ENCODE data around the gene KAT5.
"Not testable (repeated sequence)": the region's sequence is repeated elsewhere in the genome, so short reads cannot be mapped to it uniquely, and the experiment has no call there.

Gene KAT5

GRCh38 chr11:65741185-65741584, 29.1 kb downstream of the KAT5 start:
- H3K9me3 ChIP-seq (ENCODE audit: control insufficient read depth in 5 of 5, low read length in 5 of 5), result no peaks in the 10 kb centered on the region
- H3K4me3 ChIP-seq (ENCODE audit: low read depth in 1 of 5, low read length in 5 of 5), result no peak overlapping the region
- H3K9ac ChIP-seq (ENCODE audit: low read length in 5 of 5), result no peak overlapping the region
- peaks cover 0 to 13% (median 3%) of the 10 kb centered on the region in 5 donors for H3K27me3 ChIP-seq (ENCODE audit: control insufficient read depth in 5 of 5, insufficient read depth in 4 of 5, low read length in 5 of 5)
- H3K27ac ChIP-seq (ENCODE audit: low read depth, low read length), result no peak overlapping the region
- peaks cover 0 to 5% (median 0%) of the 10 kb centered on the region in 5 donors for H3K4me1 ChIP-seq (ENCODE audit: control insufficient read depth in 5 of 5, insufficient read depth in 5 of 5, low read length in 5 of 5)
- no peaks in the 10 kb centered on the region for H3K36me3 ChIP-seq (ENCODE audit: control insufficient read depth in 5 of 5, insufficient read depth in 5 of 5, low read length in 5 of 5)

GRCh38 chr11:65742353-65742752, 30.3 kb downstream of the KAT5 start:
- H3K36me3 ChIP-seq (ENCODE audit: control insufficient read depth in 5 of 5, insufficient read depth in 5 of 5, low read length in 5 of 5), result no peaks in the 10 kb centered on the region
- no peak overlapping the region for H3K27ac ChIP-seq (ENCODE audit: low read depth, low read length)
- H3K27me3 ChIP-seq (ENCODE audit: control insufficient read depth in 5 of 5, insufficient read depth in 4 of 5, low read length in 5 of 5), result peaks cover 0 to 13% (median 3%) of the 10 kb centered on the region in 5 donors
- no peak overlapping the region for H3K4me3 ChIP-seq (ENCODE audit: low read depth in 1 of 5, low read length in 5 of 5)
- H3K9ac ChIP-seq (ENCODE audit: low read length in 5 of 5), result no peak overlapping the region
- H3K4me1 ChIP-seq (ENCODE audit: control insufficient read depth in 5 of 5, insufficient read depth in 5 of 5, low read length in 5 of 5), result peaks cover 0 to 5% (median 0%) of the 10 kb centered on the region in 5 donors
- no peaks in the 10 kb centered on the region for H3K9me3 ChIP-seq (ENCODE audit: control insufficient read depth in 5 of 5, low read length in 5 of 5)

GRCh38 chr11:65743681-65744025, 31.6 kb downstream of the KAT5 start:
- Histone ChIP-seq H3K36me3 (ENCODE audit: control insufficient read depth in 5 of 5, insufficient read depth in 5 of 5, low read length in 5 of 5) (no peaks in the 10 kb centered on the region), H3K4me1 (ENCODE audit: control insufficient read depth in 5 of 5, insufficient read depth in 5 of 5, low read length in 5 of 5) (peaks cover 0 to 5% (median 0%) of the 10 kb centered on the region in 5 donors), H3K4me3 (ENCODE audit: low read depth in 1 of 5, low read length in 5 of 5) (no peak overlapping the region), H3K27me3 (ENCODE audit: control insufficient read depth in 5 of 5, insufficient read depth in 4 of 5, low read length in 5 of 5) (peaks cover 0 to 8% (median 5%) of the 10 kb centered on the region in 5 donors), H3K27ac (ENCODE audit: low read depth, low read length) (no peak overlapping the region), H3K9me3 (ENCODE audit: control insufficient read depth in 5 of 5, low read length in 5 of 5) (no peaks in the 10 kb centered on the region), H3K9ac (ENCODE audit: low read length in 5 of 5) (no peak overlapping the region)

- Histone ChIP-seq H3K36me3 (ENCODE audit: control insufficient read depth in 5 of 5, insufficient read depth in 5 of 5, low read length in 5 of 5) (no peaks in the 10 kb centered on the region), H3K9me3 (ENCODE audit: control insufficient read depth in 5 of 5, low read length in 5 of 5) (no peaks in the 10 kb centered on the region), H3K4me1 (ENCODE audit: control insufficient read depth in 5 of 5, insufficient read depth in 5 of 5, low read length in 5 of 5) (peaks cover 0 to 5% (median 0%) of the 10 kb centered on the region in 5 donors), H3K27me3 (ENCODE audit: control insufficient read depth in 5 of 5, insufficient read depth in 4 of 5, low read length in 5 of 5) (peaks cover 0 to 8% (median 3%) of the 10 kb centered on the region in 5 donors), H3K27ac (ENCODE audit: low read depth, low read length) (no peak overlapping the region), H3K4me3 (ENCODE audit: low read depth in 1 of 5, low read length in 5 of 5) (no peak overlapping the region), H3K9ac (ENCODE audit: low read length in 5 of 5) (no peak overlapping the region)
These were observed 32.1 kb downstream of the KAT5 start for GRCh38 chr11:65744026-65744698.

- Histone ChIP-seq H3K9ac (ENCODE audit: low read length in 5 of 5) (no peak overlapping the region), H3K36me3 (ENCODE audit: control insufficient read depth in 5 of 5, insufficient read depth in 5 of 5, low read length in 5 of 5) (no peaks in the 10 kb centered on the region), H3K4me3 (ENCODE audit: low read depth in 1 of 5, low read length in 5 of 5) (no peak overlapping the region), H3K9me3 (ENCODE audit: control insufficient read depth in 5 of 5, low read length in 5 of 5) (no peaks in the 10 kb centered on the region), H3K4me1 (ENCODE audit: control insufficient read depth in 5 of 5, insufficient read depth in 5 of 5, low read length in 5 of 5) (peaks cover 0 to 5% (median 0%) of the 10 kb centered on the region in 5 donors), H3K27me3 (ENCODE audit: control insufficient read depth in 5 of 5, insufficient read depth in 4 of 5, low read length in 5 of 5) (peaks cover 0 to 8% (median 3%) of the 10 kb centered on the region in 5 donors), H3K27ac (ENCODE audit: low read depth, low read length) (no peak overlapping the region)
These were observed 32.6 kb downstream of the KAT5 start for GRCh38 chr11:65744699-65745042.

- Histone ChIP-seq H3K36me3 (ENCODE audit: control insufficient read depth in 5 of 5, insufficient read depth in 5 of 5, low read length in 5 of 5) (no peaks in the 10 kb centered on the region), H3K27ac (ENCODE audit: low read depth, low read length) (no peak overlapping the region), H3K9me3 (ENCODE audit: control insufficient read depth in 5 of 5, low read length in 5 of 5) (no peaks in the 10 kb centered on the region), H3K9ac (ENCODE audit: low read length in 5 of 5) (no peak overlapping the region), H3K27me3 (ENCODE audit: control insufficient read depth in 5 of 5, insufficient read depth in 4 of 5, low read length in 5 of 5) (peaks cover 0 to 8% (median 3%) of the 10 kb centered on the region in 5 donors), H3K4me1 (ENCODE audit: control insufficient read depth in 5 of 5, insufficient read depth in 5 of 5, low read length in 5 of 5) (peaks cover 0 to 5% (median 0%) of the 10 kb centered on the region in 5 donors), H3K4me3 (ENCODE audit: low read depth in 1 of 5, low read length in 5 of 5) (no peak overlapping the region)
These were observed 33.0 kb downstream of the KAT5 start for GRCh38 chr11:65745049-65745448.

GRCh38 chr11:65762169-65762568, 50.1 kb downstream of the KAT5 start:
- H3K27ac ChIP-seq (ENCODE audit: low read depth, low read length), result not testable (repeated sequence)

GRCh38 chr11:65762816-65763215, 50.8 kb downstream of the KAT5 start:
- not testable (repeated sequence) for H3K4me1 ChIP-seq (ENCODE audit: control insufficient read depth in 5 of 5, insufficient read depth in 5 of 5, low read length in 5 of 5); H3K9ac ChIP-seq (ENCODE audit: low read length in 5 of 5); H3K4me3 ChIP-seq (ENCODE audit: low read depth in 1 of 5, low read length in 5 of 5); H3K9me3 ChIP-seq (ENCODE audit: control insufficient read depth in 5 of 5, low read length in 5 of 5); H3K36me3 ChIP-seq (ENCODE audit: control insufficient read depth in 5 of 5, insufficient read depth in 5 of 5, low read length in 5 of 5); H3K27ac ChIP-seq (ENCODE audit: low read depth, low read length); H3K27me3 ChIP-seq (ENCODE audit: control insufficient read depth in 5 of 5, insufficient read depth in 4 of 5, low read length in 5 of 5)

More at GRCh38 chr11:65762169-65762568, 50.1 kb downstream of the KAT5 start:
- H3K36me3 ChIP-seq (ENCODE audit: control insufficient read depth in 5 of 5, insufficient read depth in 5 of 5, low read length in 5 of 5); H3K9me3 ChIP-seq (ENCODE audit: control insufficient read depth in 5 of 5, low read length in 5 of 5); H3K27me3 ChIP-seq (ENCODE audit: control insufficient read depth in 5 of 5, insufficient read depth in 4 of 5, low read length in 5 of 5); H3K9ac ChIP-seq (ENCODE audit: low read length in 5 of 5); H3K4me3 ChIP-seq (ENCODE audit: low read depth in 1 of 5, low read length in 5 of 5); H3K4me1 ChIP-seq (ENCODE audit: control insufficient read depth in 5 of 5, insufficient read depth in 5 of 5, low read length in 5 of 5): not testable (repeated sequence)

GRCh38 chr11:65764434-65764833, 52.4 kb downstream of the KAT5 start:
- H3K9ac ChIP-seq (ENCODE audit: low read length in 5 of 5), result no peak overlapping the region

GRCh38 chr11:65766535-65766934, 54.5 kb downstream of the KAT5 start:
- H3K4me1 ChIP-seq (ENCODE audit: control insufficient read depth in 5 of 5, insufficient read depth in 5 of 5, low read length in 5 of 5), result peaks cover 0 to 9% (median 5%) of the 10 kb centered on the region in 5 donors
- H3K4me3 ChIP-seq (ENCODE audit: low read depth in 1 of 5, low read length in 5 of 5), result no peak overlapping the region
- H3K36me3 ChIP-seq (ENCODE audit: control insufficient read depth in 5 of 5, insufficient read depth in 5 of 5, low read length in 5 of 5), result no peaks in the 10 kb centered on the region
- H3K27ac ChIP-seq (ENCODE audit: low read depth, low read length), result no peak overlapping the region
- H3K9ac ChIP-seq (ENCODE audit: low read length in 5 of 5), result no peak overlapping the region
- no peaks in the 10 kb centered on the region for H3K27me3 ChIP-seq (ENCODE audit: control insufficient read depth in 5 of 5, insufficient read depth in 4 of 5, low read length in 5 of 5)
- H3K9me3 ChIP-seq (ENCODE audit: control insufficient read depth in 5 of 5, low read length in 5 of 5), result no peaks in the 10 kb centered on the region

More at GRCh38 chr11:65764434-65764833, 52.4 kb downstream of the KAT5 start:
- H3K36me3 ChIP-seq (ENCODE audit: control insufficient read depth in 5 of 5, insufficient read depth in 5 of 5, low read length in 5 of 5), result no peaks in the 10 kb centered on the region
- no peaks in the 10 kb centered on the region for H3K27me3 ChIP-seq (ENCODE audit: control insufficient read depth in 5 of 5, insufficient read depth in 4 of 5, low read length in 5 of 5)
- peaks cover 0 to 3% (median 0%) of the 10 kb centered on the region in 5 donors for H3K4me1 ChIP-seq (ENCODE audit: control insufficient read depth in 5 of 5, insufficient read depth in 5 of 5, low read length in 5 of 5)
- H3K9me3 ChIP-seq (ENCODE audit: control insufficient read depth in 5 of 5, low read length in 5 of 5), result no peaks in the 10 kb centered on the region
- no peak overlapping the region for H3K27ac ChIP-seq (ENCODE audit: low read depth, low read length)
- no peak overlapping the region for H3K4me3 ChIP-seq (ENCODE audit: low read depth in 1 of 5, low read length in 5 of 5)
